Caco-2 (cell line): Measurements from ENCODE around the gene BLMH. TPM values are rescaled to one million over a fixed set of nuclear protein-coding genes. Genes with fewer than 3 reads are reported as not detected.
"Not testable (repeated sequence)": the region's sequence is repeated elsewhere in the genome, so short reads cannot be mapped to it uniquely, and the experiment has no call there.

ENCODE experiments used
- BruUV-seq: library from RNA; stranded (reverse); fragments of 400-500 nt; replicated peaks from 2 replicates; lab custom pipeline; 2021; lab: Mats Ljungman, UMichigan
- CTCF ChIA-PET: fragments of 300-600 bp; sonication (Branson Sonifier 250); formaldehyde crosslinking; loops from one replicate; lab custom pipeline; 2022; ENCODE audit warnings: antibody characterized with exemption; lab: Charles Lee
- POLR2A ChIA-PET: fragments of 300-600 bp; sonication (Branson Sonifier 250); formaldehyde crosslinking; loops from one replicate; lab custom pipeline; 2022; ENCODE audit warnings: antibody characterized with exemption; lab: Charles Lee
- DNase-seq, 2 experiments: peaks; one replicate each; pipeline versions ENCODE4 v3.0.0 to v3.0.0-alpha.2; 2020 to 2022
- H3K27me3 ChIP-seq: replicated peaks from 2 replicates; pipeline ENCODE4 v1.6.0; 2011; ENCODE audit warnings: low read length; ENCODE audit not compliant: control insufficient read depth, insufficient read depth
- H3K36me3 ChIP-seq: 2 replicates; pipeline ENCODE4 v1.5.1; 2011; ENCODE audit warnings: low read length; ENCODE audit not compliant: control insufficient read depth, insufficient read depth
- H3K4me1 ChIP-seq: fragments of 250-450 bp; sonication (Bioruptor Pico); 2 replicates; pipeline ENCODE4 v1.5.1; 2020; ENCODE audit warnings: mild to moderate bottlenecking
- H3K4me3 ChIP-seq: 2 replicates; pipeline ENCODE4 v1.5.1; 2011; ENCODE audit warnings: low read depth, mild to moderate bottlenecking, control low read depth, low read length
- H3K9me3 ChIP-seq: fragments of 250-450 bp; sonication (Bioruptor Pico); 2 replicates; pipeline ENCODE4 v1.5.1; 2020; ENCODE audit warnings: mild to moderate bottlenecking, moderate library complexity
- H3K27ac Mint-ChIP-seq: one replicate; pipeline ENCODE4 v1.8.0; 2022; ENCODE audit warnings: mixed read lengths; ENCODE audit not compliant: unreplicated experiment
- H3K27me3 Mint-ChIP-seq: one replicate; pipeline ENCODE4 v1.8.0; 2022; ENCODE audit warnings: mixed read lengths; ENCODE audit not compliant: insufficient read depth, unreplicated experiment
- H3K36me3 Mint-ChIP-seq: one replicate; pipeline ENCODE4 v1.8.0; 2022; ENCODE audit warnings: mild to moderate bottlenecking, mixed read lengths; ENCODE audit not compliant: insufficient read depth, unreplicated experiment
- H3K4me1 Mint-ChIP-seq: one replicate; pipeline ENCODE4 v1.8.0; 2022; ENCODE audit warnings: low read depth, mixed read lengths; ENCODE audit not compliant: unreplicated experiment
- H3K4me3 Mint-ChIP-seq: one replicate; pipeline ENCODE4 v1.8.0; 2022; ENCODE audit warnings: mild to moderate bottlenecking, moderate library complexity, mixed read lengths; ENCODE audit not compliant: unreplicated experiment
- H3K9me3 Mint-ChIP-seq: one replicate; pipeline ENCODE4 v1.8.0; 2022; ENCODE audit warnings: mixed read lengths; ENCODE audit not compliant: unreplicated experiment
- intact Hi-C: fragments of 100-400 bp; cut with micrococcal nuclease; formaldehyde crosslinking; loops from one replicate; pipeline ENCODE4 v1.10.0; 2022; ENCODE audit not compliant: unreplicated experiment
- total RNA-seq: library from RNA; stranded (reverse); gene quantifications from 2 replicates; pipeline ENCODE4 v1.2.3, GENCODE V29; 2022
- TF ChIP-seq, protein P1 (sequence below), 2 experiments: fragments of 200-600 bp in 1 of 2; IDR thresholded peaks; 1 replicate in 1 of 2; 2 replicates in 1 of 2; pipeline versions ENCODE4 v1.5.1 to v1.8.0; 2011 to 2022; ENCODE audit warnings: antibody characterized with exemption in 1 of 2, control low read depth in 1 of 2, inconsistent platforms in 1 of 2, low read depth in 1 of 2, low read length in 1 of 2, mild to moderate bottlenecking in 1 of 2, moderate library complexity in 1 of 2; ENCODE audit not compliant: insufficient read depth in 1 of 2, severe bottlenecking in 1 of 2, unreplicated experiment in 1 of 2

Gene BLMH
- total RNA-seq, 1 experiment from 2014 or later = 56.1 TPM

DNA sequence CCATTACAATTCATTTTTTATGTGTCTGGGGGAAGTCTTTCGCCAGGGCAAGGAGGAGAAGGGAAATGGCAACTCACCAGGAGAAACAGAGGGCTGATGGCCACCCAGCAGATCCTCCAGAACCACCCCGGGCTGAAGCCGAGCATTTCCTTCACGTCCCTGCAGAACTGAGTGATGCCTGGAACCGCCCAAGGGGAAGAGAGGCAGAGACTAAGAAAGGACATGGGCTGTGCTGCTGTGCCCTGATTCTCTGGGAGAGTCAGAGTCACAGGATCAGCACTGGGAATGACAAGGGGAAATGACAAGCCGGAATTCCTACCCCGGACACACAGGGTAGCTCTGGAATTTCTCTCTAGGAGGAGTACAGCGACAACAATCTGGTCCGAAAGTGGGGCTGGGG lies 84.1 kb downstream of the BLMH start:
- H3K27ac Mint-ChIP-seq = no peak overlapping the region
- TF ChIP-seq, protein P1, sequence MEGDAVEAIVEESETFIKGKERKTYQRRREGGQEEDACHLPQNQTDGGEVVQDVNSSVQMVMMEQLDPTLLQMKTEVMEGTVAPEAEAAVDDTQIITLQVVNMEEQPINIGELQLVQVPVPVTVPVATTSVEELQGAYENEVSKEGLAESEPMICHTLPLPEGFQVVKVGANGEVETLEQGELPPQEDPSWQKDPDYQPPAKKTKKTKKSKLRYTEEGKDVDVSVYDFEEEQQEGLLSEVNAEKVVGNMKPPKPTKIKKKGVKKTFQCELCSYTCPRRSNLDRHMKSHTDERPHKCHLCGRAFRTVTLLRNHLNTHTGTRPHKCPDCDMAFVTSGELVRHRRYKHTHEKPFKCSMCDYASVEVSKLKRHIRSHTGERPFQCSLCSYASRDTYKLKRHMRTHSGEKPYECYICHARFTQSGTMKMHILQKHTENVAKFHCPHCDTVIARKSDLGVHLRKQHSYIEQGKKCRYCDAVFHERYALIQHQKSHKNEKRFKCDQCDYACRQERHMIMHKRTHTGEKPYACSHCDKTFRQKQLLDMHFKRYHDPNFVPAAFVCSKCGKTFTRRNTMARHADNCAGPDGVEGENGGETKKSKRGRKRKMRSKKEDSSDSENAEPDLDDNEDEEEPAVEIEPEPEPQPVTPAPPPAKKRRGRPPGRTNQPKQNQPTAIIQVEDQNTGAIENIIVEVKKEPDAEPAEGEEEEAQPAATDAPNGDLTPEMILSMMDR (IDR thresholded peaks at IDR 0.05; ENCODE audit: insufficient read depth in 1 of 2, low read depth in 1 of 2, low read length in 1 of 2, severe bottlenecking in 1 of 2, unreplicated experiment in 1 of 2) = no peak
- Histone ChIP-seq H3K4me1 (no peaks in the 10 kb centered on the region), H3K4me3 (no peak overlapping the region), H3K36me3 (no peaks in the 10 kb centered on the region; the same call in 1 of the 2 replicates), H3K27me3 (no peaks in the 10 kb centered on the region), H3K9me3 (no peaks in the 10 kb centered on the region)
- H3K36me3 Mint-ChIP-seq = peaks cover 5% of the 10 kb centered on the region
- H3K4me1 Mint-ChIP-seq = no peaks in the 10 kb centered on the region
- ChIA-PET CTCF (no interaction called here), POLR2A (no interaction called here)
- no TSS peak for BruUV-seq
- H3K9me3 Mint-ChIP-seq = no peaks in the 10 kb centered on the region
- H3K27me3 Mint-ChIP-seq = no peaks in the 10 kb centered on the region
- no peak for DNase-seq
- intact Hi-C loops = no loop called here
- no peak overlapping the region for H3K4me3 Mint-ChIP-seq

DNA sequence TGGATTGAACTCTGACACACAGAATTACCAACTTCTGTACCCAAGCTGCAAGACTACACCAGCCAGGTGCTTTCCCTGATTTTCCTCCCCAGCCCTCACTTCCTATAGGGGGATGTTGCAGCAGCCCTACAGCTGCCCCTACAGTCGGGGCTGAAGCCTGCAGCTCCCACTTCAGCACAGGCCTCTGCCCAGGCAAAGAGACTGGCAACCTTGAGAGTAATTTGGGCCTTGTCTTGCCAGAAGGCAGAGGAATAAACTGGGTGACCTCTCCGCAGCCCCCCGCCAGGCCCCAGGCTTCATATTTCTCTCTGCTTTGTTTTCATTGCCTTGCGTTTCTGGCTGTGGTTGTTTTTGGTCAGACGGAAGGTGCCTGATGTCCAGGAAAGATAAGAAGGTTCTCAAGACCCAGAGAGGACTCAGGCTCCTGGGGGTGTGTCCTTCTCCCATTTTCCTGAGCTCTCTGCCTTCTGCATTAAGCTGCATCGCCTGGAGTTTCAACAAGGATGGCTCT lies 88.2 kb downstream of the BLMH start:
- Histone ChIP-seq H3K4me1 (no peaks in the 10 kb centered on the region), H3K9me3 (no peaks in the 10 kb centered on the region), H3K4me3 (no peak overlapping the region), H3K27me3 (no peaks in the 10 kb centered on the region), H3K36me3 (no peaks in the 10 kb centered on the region)
- ChIA-PET CTCF (interaction anchor here (1.2 kb wide), 1 partner anchor 74 kb away, joined by 3 read pairs; no protein-coding TSS in a partner anchor), POLR2A (no interaction called here)
- no peaks in the 10 kb centered on the region for H3K4me1 Mint-ChIP-seq
- no peaks in the 10 kb centered on the region for H3K27me3 Mint-ChIP-seq
- intact Hi-C loops = no loop called here
- TF ChIP-seq, protein P1 (IDR thresholded peaks at IDR 0.05; ENCODE audit: insufficient read depth in 1 of 2, low read depth in 1 of 2, low read length in 1 of 2, severe bottlenecking in 1 of 2, unreplicated experiment in 1 of 2) = no peak
- H3K9me3 Mint-ChIP-seq = no peaks in the 10 kb centered on the region
- no peak overlapping the region for H3K4me3 Mint-ChIP-seq
- peaks cover 4% of the 10 kb centered on the region for H3K36me3 Mint-ChIP-seq
- BruUV-seq = no TSS peak
- DNase-seq = no peak
- no peak overlapping the region for H3K27ac Mint-ChIP-seq

DNA sequence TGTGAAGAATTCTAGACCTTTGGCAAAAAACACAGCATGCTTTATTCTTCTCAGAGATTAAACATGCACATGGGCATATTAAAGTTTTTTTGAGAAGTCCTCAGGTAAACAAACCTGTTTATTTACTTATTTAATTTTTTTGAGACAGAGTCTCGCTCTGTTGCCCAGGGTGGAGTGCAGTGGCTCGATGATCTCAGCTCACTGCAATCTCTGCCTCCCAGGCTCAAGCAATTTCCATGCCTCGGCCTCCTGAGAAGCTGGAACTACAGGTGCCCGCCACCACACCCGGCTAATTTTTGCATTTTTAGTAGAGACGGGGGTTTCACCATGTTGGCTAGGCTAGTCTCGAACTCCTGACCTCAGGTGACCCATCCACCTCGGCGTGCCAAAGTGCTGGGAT lies 91.1 kb downstream of the BLMH start:
- DNase-seq, H3K27me3 ChIP-seq, H3K9me3 Mint-ChIP-seq, H3K4me3 Mint-ChIP-seq, H3K36me3 ChIP-seq, H3K4me3 ChIP-seq, intact Hi-C loops, BruUV-seq, H3K4me1 ChIP-seq, CTCF ChIA-PET, H3K27me3 Mint-ChIP-seq, H3K27ac Mint-ChIP-seq, H3K9me3 ChIP-seq, POLR2A ChIA-PET, H3K4me1 Mint-ChIP-seq, H3K36me3 Mint-ChIP-seq: not testable (repeated sequence)

DNA sequence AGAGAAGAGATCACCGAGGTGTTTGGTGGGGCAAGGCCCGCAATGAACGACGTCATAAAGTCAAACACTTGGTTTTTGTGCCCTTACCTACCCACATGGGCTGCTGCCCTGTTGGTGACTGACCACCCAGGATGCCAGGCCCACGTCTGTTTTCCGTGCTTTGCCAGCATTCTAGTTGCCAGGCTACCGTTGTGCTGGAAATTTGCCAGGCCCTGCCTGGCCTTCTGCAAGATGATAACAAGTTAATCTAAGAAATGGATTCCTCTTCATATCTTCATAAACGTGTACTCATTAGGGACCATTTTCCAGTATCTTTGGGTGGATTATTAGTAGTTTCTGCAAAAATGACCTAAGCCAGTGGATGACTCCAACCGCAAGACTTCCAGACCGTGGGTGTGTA lies 91.6 kb downstream of the BLMH start:
- Histone ChIP-seq H3K27me3 (no peaks in the 10 kb centered on the region), H3K4me3 (no peak overlapping the region), H3K4me1 (no peaks in the 10 kb centered on the region), H3K36me3 (no peaks in the 10 kb centered on the region), H3K9me3 (no peaks in the 10 kb centered on the region)
- intact Hi-C loops = no loop called here
- CTCF ChIA-PET = no interaction called here
- H3K27ac Mint-ChIP-seq = no peak overlapping the region
- no peaks in the 10 kb centered on the region for H3K9me3 Mint-ChIP-seq
- no peaks in the 10 kb centered on the region for H3K27me3 Mint-ChIP-seq
- POLR2A ChIA-PET = no interaction called here
- no peak overlapping the region for H3K4me3 Mint-ChIP-seq
- TF ChIP-seq, protein P1 (IDR thresholded peaks at IDR 0.05; ENCODE audit: insufficient read depth in 1 of 2, low read depth in 1 of 2, low read length in 1 of 2, severe bottlenecking in 1 of 2, unreplicated experiment in 1 of 2) = no peak
- H3K36me3 Mint-ChIP-seq = peaks cover 4% of the 10 kb centered on the region
- no peaks in the 10 kb centered on the region for H3K4me1 Mint-ChIP-seq
- no TSS peak for BruUV-seq
- no peak for DNase-seq
